ENCODE data around the gene PPP1R11. TPM values are rescaled to one million over a fixed set of nuclear protein-coding genes. Genes with fewer than 3 reads are reported as not detected.

PPP1R11 gene
- total RNA-seq, 1 experiment from 2014 or later: 49.5 TPM

GRCh38 chr6:30103872-30104179 is 36.8 kb downstream of the PPP1R11 start:
- H3K9me2 ChIP-seq (replicated peaks; ENCODE audit: low read length): no peaks in the 10 kb centered on the region
- BruUV-seq (replicated peaks): no TSS peak
- H3K27ac ChIP-seq (ENCODE audit: low read length): no peak overlapping the region
- CTCF ChIA-PET: interaction anchor here (0.6 to 4.8 kb wide), 6 partner anchors 24 to 471 kb away, joined by 3 to 107 read pairs (median 3); partner anchors contain the start of gene TRIM26
- H3K9ac ChIP-seq (ENCODE audit: low read length): no peak overlapping the region
- H2AFZ ChIP-seq (ENCODE audit: low read length): peak overlapping the region; percentile 99
- intact Hi-C loops (cut with micrococcal nuclease): loop anchor here (1.0 to 2.0 kb wide), 3 partner anchors 27 to 66 kb away; partner anchors contain the start of gene PPP1R11
- TF ChIP-seq EZH2phosphoT487 (IDR thresholded peaks at IDR 0.05; ENCODE audit: borderline replicate concordance, low read length): no peak
- no peak for TF ChIP-seq CTCF (conservative IDR thresholded peaks at IDR 0.05; ENCODE audit: low read depth, low read length)
- TF ChIP-seq EZH2 (IDR thresholded peaks at IDR 0.05; ENCODE audit: low read length, unreplicated experiment): no peak
- H3K9me3 ChIP-seq (ENCODE audit: low read length): no peaks in the 10 kb centered on the region
- H3F3A ChIP-seq (ENCODE audit: low read length, unreplicated experiment): no peaks in the 10 kb centered on the region
- peaks cover 31% of the 10 kb centered on the region for H3K4me1 ChIP-seq (ENCODE audit: insufficient read depth, low read length)
- H4K20me1 ChIP-seq (ENCODE audit: low read length): no peaks in the 10 kb centered on the region
- DNase-seq (no peak), ATAC-seq (no peak)
- no peaks in the 10 kb centered on the region for H3K79me2 ChIP-seq (ENCODE audit: low read length)
- peak overlapping the region; percentile 75 for H3K4me3 ChIP-seq (ENCODE audit: low read length)
- H3K27me3 ChIP-seq (ENCODE audit: low read length): no peaks in the 10 kb centered on the region
- H3K4me2 ChIP-seq (ENCODE audit: low read length): peak overlapping the region; percentile 90
- POLR2A ChIA-PET (ENCODE audit: unreplicated experiment): interaction anchor here (0.5 kb wide), 1 partner anchor 19 kb away, joined by 4 read pairs; no protein-coding TSS in a partner anchor
- H3K36me3 ChIP-seq (ENCODE audit: low read depth, low read length): no peaks in the 10 kb centered on the region

- no peak for TF ChIP-seq EZH2phosphoT487 (IDR thresholded peaks at IDR 0.05; ENCODE audit: borderline replicate concordance, low read length)
- peak; percentile 20; the same call in 1 of the 2 replicates for TF ChIP-seq CTCF (conservative IDR thresholded peaks at IDR 0.05; ENCODE audit: low read depth, low read length)
- H3K9ac ChIP-seq (ENCODE audit: low read length): no peak overlapping the region
- ATAC-seq (no peak), DNase-seq (peak; percentile 15)
- CTCF ChIA-PET: interaction anchor here (1.0 to 4.8 kb wide), 2 partner anchors 18 to 27 kb away, joined by 4 to 107 read pairs; no protein-coding TSS in a partner anchor
- H3K4me3 ChIP-seq (ENCODE audit: low read length): no peak overlapping the region
- H3K27me3 ChIP-seq (ENCODE audit: low read length): no peaks in the 10 kb centered on the region
- no peak overlapping the region for H3K4me2 ChIP-seq (ENCODE audit: low read length)
- H3K36me3 ChIP-seq (ENCODE audit: low read depth, low read length): no peaks in the 10 kb centered on the region
- H3K9me3 ChIP-seq (ENCODE audit: low read length): no peaks in the 10 kb centered on the region
- no peaks in the 10 kb centered on the region for H3F3A ChIP-seq (ENCODE audit: low read length, unreplicated experiment)
- no peaks in the 10 kb centered on the region for H3K79me2 ChIP-seq (ENCODE audit: low read length)
- no peak overlapping the region for H2AFZ ChIP-seq (ENCODE audit: low read length)
- no peaks in the 10 kb centered on the region for H3K9me2 ChIP-seq (replicated peaks; ENCODE audit: low read length)
- no TSS peak for BruUV-seq (replicated peaks)
- H3K4me1 ChIP-seq (ENCODE audit: insufficient read depth, low read length): peaks cover 31% of the 10 kb centered on the region
- H3K27ac ChIP-seq (ENCODE audit: low read length): no peak overlapping the region
- POLR2A ChIA-PET (ENCODE audit: unreplicated experiment): no interaction called here
- intact Hi-C loops (cut with micrococcal nuclease): no loop called here
- H4K20me1 ChIP-seq (ENCODE audit: low read length): no peaks in the 10 kb centered on the region
Observed at GRCh38 chr6:30104661-30105060, 37.7 kb downstream of the PPP1R11 start.

GRCh38 chr6:30111266-30111856 is 44.4 kb downstream of the PPP1R11 start:
- no peak overlapping the region for H3K4me3 ChIP-seq (ENCODE audit: low read length)

More at GRCh38 chr6:30111266-30111856, 44.4 kb downstream of the PPP1R11 start:
- Histone ChIP-seq H3K9me2 (replicated peaks; ENCODE audit: low read length) (no peaks in the 10 kb centered on the region), H3K27ac (ENCODE audit: low read length) (no peak overlapping the region), H3K9me3 (ENCODE audit: low read length) (no peaks in the 10 kb centered on the region), H2AFZ (ENCODE audit: low read length) (no peak overlapping the region), H3K36me3 (ENCODE audit: low read depth, low read length) (no peaks in the 10 kb centered on the region), H3K9ac (ENCODE audit: low read length) (no peak overlapping the region), H3K27me3 (ENCODE audit: low read length) (no peaks in the 10 kb centered on the region), H4K20me1 (ENCODE audit: low read length) (no peaks in the 10 kb centered on the region), H3K4me1 (ENCODE audit: insufficient read depth, low read length) (peaks cover 8% of the 10 kb centered on the region; the same call in 1 of the 2 replicates), H3K79me2 (ENCODE audit: low read length) (no peaks in the 10 kb centered on the region), H3F3A (ENCODE audit: low read length, unreplicated experiment) (no peaks in the 10 kb centered on the region), H3K4me2 (ENCODE audit: low read length) (no peak overlapping the region)
- ChIA-PET CTCF (no interaction called here), POLR2A (ENCODE audit: unreplicated experiment) (no interaction called here)
- DNase-seq (no peak), ATAC-seq (no peak)
- TF ChIP-seq EZH2 (IDR thresholded peaks at IDR 0.05; ENCODE audit: low read length, unreplicated experiment) (no peak), CTCF (conservative IDR thresholded peaks at IDR 0.05; ENCODE audit: low read depth, low read length) (no peak), EZH2phosphoT487 (IDR thresholded peaks at IDR 0.05; ENCODE audit: borderline replicate concordance, low read length) (no peak)
- no TSS peak for BruUV-seq (replicated peaks)
- intact Hi-C loops (cut with micrococcal nuclease): no loop called here

Measured in PC-3 (cell line).